HG03135 (cell line): ENCODE results near the gene SLC24A3.

Experiments used
- ATAC-seq: cut with Tn5 transposase; IDR thresholded peaks from one replicate; pipeline ENCODE4 v1.9.1; 2021; ENCODE audit warnings: mild to moderate bottlenecking, moderate library complexity; ENCODE audit not compliant: unreplicated experiment

The SLC24A3 gene

DNA sequence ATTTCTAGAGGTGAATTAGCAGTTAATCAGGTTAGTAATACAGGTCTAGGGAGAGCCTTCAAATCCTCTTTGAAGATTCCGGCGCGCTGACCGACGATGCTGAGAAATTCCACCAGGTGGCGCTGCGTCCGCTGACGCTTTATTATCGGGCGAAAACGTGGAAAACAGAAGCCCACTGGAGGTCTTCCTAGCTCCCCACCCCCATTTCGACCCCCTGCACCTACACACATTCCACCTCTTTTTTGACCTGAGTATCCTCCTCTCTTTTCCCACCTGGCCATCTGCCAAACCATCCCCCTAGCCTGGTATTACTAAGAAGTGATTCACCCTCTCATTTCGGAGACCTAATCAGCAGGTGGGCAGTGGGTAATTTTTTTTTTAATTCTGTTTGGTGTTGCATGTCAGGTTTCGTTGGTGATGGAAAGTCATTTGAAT, 480.3 kb downstream of the SLC24A3 start:
- no peak for ATAC-seq

GRCh38 chr20:19693508-19693907, 481.1 kb downstream of the SLC24A3 start:
- no peak for ATAC-seq

DNA sequence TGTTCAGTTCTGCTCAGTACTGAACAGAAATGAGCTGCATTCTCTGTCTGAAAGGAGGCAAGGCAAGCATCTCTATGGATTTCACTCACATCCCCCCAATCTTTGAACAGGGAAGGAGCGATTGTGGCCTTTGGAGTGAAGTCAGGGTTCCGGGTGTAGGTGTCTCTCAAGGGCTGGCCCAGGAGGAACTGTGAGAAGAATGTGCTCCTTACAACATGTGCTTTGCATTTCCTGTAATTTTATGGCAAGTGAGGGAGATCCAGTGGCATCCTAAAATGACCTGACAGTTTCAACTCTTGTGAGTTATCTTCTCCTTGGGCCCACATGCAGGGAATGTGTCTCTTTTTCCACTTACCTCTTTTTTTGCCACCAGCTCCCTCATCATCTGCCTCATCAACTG, 482.6 kb downstream of the SLC24A3 start:
- no peak for ATAC-seq

GRCh38 chr20:19696620-19697019, 484.2 kb downstream of the SLC24A3 start:
- ATAC-seq = no peak

GRCh38 chr20:19697415-19697814, 485.0 kb downstream of the SLC24A3 start:
- no peak for ATAC-seq

GRCh38 chr20:19699180-19699971, 486.9 kb downstream of the SLC24A3 start:
- ATAC-seq = no peak

DNA sequence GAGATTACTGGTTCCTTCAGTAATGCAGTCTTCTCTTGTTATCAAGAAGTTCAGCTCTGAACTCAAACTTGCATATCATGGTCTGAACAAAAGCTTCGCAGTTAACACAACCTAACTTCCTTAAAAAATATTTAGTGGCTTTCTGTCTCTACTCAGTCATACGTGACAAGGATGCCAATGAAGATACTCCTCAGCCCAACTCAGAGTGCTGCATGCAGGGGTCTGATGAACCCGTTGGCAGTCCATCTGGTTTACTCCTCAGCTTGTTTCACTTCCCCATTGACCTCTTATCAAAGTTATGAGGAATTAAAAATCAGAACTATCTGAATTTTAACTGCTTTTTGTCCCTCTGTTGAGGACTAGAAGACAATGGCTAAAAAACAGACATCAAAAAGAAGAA, 489.0 kb downstream of the SLC24A3 start:
- no peak for ATAC-seq

DNA sequence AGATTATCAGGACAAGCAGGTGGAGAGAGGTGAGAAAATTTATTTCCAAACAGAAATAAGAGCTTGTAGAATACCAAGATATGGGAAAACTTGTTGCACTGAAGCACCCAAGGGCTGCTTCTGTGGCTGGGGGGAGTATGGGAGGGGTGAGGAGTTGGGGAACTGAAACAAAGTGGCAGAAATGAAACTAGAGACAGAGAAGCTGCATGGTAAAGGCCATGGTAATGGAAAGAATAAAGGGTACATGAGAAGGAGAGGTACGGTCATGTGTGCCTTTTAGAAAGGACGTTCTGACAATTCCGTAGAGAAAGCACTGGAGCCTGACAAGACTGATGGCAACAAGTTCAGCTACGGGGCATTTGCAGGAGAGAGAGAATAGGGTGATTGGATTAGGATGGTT, 494.0 kb downstream of the SLC24A3 start:
- peak; percentile 77 for ATAC-seq

GRCh38 chr20:19709635-19710335, 497.3 kb downstream of the SLC24A3 start:
- no peak for ATAC-seq

DNA sequence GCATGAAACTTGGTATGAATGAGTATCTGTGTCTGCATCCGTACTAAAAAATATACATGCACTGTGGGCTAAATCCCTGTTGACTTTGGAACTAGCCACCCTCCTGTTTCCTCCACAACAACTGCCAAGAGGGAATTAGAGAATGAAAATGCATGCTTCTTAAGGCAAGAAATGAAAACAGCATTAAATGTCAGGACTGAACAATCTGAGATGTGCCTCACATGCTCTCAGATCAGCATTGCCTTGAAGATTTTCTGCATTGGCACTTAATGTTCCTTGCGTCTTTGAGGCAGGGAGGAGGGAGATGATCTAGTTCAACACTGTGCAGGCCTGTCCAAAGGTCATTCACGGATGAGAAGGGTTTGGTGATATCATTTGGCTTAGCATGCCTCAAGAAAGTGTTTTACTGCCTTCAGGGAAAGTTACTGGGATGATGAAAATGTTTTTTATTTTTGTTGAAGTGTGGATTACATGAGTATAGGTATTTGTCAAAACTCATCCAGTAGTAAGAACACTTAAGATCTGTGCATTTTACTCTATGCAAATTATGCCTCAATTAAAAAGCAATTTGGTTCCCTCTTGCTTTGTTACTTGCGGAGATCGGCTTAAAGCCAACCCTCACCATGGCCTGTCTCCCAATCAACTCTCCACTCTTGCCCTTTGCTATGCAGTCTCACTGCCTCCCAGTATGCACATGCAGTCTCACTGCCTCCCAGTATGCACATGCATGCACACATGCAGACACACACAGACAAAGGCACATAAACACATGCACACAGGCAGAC, 498.1 kb downstream of the SLC24A3 start:
- no peak for ATAC-seq

DNA sequence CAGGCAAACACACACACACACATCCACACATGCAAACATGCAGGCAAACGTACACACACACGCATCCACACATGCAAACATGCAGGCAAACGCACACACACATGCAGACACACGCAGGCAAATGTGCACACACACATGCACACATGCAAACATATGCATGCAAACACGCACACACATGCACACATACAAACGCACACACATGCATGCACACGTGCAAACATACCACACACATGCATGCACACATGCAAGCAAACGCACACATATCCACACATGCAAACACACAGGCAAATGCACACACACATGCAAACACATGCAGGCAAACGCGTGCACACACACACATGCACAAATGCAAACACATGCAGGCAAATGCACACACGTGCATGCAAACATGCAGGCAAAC, 498.7 kb downstream of the SLC24A3 start:
- ATAC-seq = no peak

GRCh38 chr20:19712721-19713260, 500.3 kb downstream of the SLC24A3 start:
- no peak for ATAC-seq

DNA sequence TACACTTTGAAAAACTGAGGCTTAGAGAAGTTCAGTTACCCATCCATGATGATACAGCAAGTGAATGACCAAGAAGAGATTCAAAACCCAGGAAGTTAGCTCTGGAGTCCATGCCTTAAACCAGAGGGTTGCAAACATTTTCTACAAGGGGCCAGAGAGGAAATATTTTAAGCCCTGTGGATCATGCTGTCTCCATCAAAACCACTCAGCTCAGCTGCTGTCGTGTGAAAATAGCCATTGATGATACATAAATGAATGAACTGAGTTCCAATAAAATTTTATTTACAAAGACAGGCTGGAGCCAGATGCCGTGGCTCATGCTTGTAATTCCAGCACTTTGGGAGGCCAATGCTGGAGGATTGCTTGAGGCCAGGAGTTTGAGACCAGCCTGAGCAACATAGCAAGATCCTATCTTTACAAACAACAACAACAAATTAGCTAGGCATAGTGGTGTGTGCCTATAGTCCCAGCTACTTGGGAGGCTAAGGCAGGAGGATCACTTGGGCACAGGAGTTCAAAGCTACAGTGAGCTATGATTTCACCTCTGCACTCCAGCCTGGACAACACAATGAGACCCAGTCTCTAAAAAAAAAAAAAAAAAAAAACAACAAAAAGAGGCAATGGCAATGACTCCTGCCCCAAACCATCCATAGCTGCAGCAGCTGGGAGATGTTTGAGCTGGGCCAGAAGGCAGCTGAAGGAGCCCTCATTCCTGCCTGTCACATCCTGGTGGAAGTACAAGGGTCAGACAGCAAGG, 501.6 kb downstream of the SLC24A3 start:
- ATAC-seq = no peak

DNA sequence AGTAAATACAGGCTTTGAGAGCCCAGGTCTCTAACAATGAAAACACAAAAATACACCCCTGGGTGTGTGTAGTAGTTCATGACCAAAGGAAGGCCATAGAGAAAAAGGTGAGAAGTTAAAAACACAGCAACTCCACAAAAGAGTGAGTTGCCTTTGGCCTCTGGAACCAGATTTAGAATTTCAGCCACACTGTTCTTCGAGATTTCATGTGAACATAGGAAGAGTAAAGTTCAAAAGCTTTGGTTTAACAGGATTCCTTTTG, 502.1 kb downstream of the SLC24A3 start:
- no peak for ATAC-seq

- no peak for ATAC-seq
Measured at GRCh38 chr20:19715986-19716385, 503.5 kb downstream of the SLC24A3 start.

- no peak for ATAC-seq
Measured at GRCh38 chr20:19718880-19719279, 506.4 kb downstream of the SLC24A3 start.

- no peak for ATAC-seq
Measured at GRCh38 chr20:19720991-19721390, 508.5 kb downstream of the SLC24A3 start.

GRCh38 chr20:19723051-19723450, 510.6 kb downstream of the SLC24A3 start:
- ATAC-seq = no peak

GRCh38 chr20:19723813-19724430, 511.5 kb downstream of the SLC24A3 start:
- ATAC-seq = no peak

DNA sequence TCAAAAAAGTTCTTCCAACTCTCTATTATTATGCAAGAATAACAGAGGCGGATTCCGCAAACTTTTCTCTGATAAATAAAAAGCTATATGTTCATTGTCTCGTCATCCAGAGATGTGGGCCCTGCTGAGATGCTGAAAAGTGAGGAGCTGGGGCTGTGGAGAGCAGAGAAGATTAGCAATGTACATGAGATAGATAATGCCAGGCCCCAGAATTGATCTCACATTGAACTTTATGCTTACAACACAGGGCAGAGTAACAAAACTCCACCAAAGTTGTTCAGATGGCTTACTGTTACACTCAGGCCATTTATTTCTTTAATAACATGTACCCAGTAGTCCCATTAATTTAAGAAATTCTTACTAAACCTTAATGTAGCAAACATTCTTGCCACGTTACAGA, 512.9 kb downstream of the SLC24A3 start:
- ATAC-seq = no peak
